Common myeloid progenitor, CD34-positive (primary cell): ENCODE data around the gene ARPC5.
A peak's percentile ranks its signal among the peaks of the same experiment; 100 is the strongest.

ENCODE experiments used
- CTCF ChIA-PET: fragments of 350-600 bp; sonication (Branson Sonifier 250); formaldehyde crosslinking; loops from one replicate; lab custom pipeline; 2021; ENCODE audit warnings: antibody characterized with exemption; lab: Charles Lee
- POLR2A ChIA-PET: fragments of 350-600 bp; sonication (Branson Sonifier 250); formaldehyde crosslinking; loops from one replicate; lab custom pipeline; 2021; ENCODE audit warnings: antibody characterized with exemption; lab: Charles Lee
- DNase-seq, 3 donors: peaks; one replicate each; pipeline versions ENCODE4 v3.0.0 to v3.0.0-alpha.2; 2013
- H3K27ac ChIP-seq, 2 experiments: 1 replicate in 1 of 2; 2 replicates in 1 of 2; pipeline ENCODE4 v1.7.0; 2013; ENCODE audit warnings: inconsistent platforms in 2 of 2, low read length in 2 of 2, mild to moderate bottlenecking in 2 of 2, low read depth in 1 of 2, moderate library complexity in 1 of 2; ENCODE audit not compliant: severe bottlenecking in 2 of 2, insufficient read depth in 1 of 2, poor library complexity in 1 of 2
- H3K27me3 ChIP-seq, 5 experiments: replicated peaks in 2 of 5; 1 replicate in 3 of 5; 2 replicates in 2 of 5; pipeline versions ENCODE4 v1.6.1 to v1.7.0; 2013; ENCODE audit warnings: low read length in 4 of 5, mild to moderate bottlenecking in 2 of 5, moderate library complexity in 2 of 5, inconsistent platforms in 1 of 5; ENCODE audit not compliant: insufficient read depth in 5 of 5, control insufficient read depth in 4 of 5
- H3K36me3 ChIP-seq, 4 experiments: 1 replicate in 2 of 4; 2 replicates in 2 of 4; pipeline versions ENCODE4 v1.6.1 to v1.7.0; 2013; ENCODE audit warnings: low read length in 3 of 4, control low read depth in 1 of 4, mild to moderate bottlenecking in 1 of 4; ENCODE audit not compliant: control insufficient read depth in 4 of 4, insufficient read depth in 4 of 4
- H3K4me1 ChIP-seq, 4 experiments: 1 replicate in 3 of 4; 2 replicates in 1 of 4; pipeline versions ENCODE4 v1.6.1 to v1.7.1; 2013; ENCODE audit warnings: low read length in 3 of 4, mild to moderate bottlenecking in 3 of 4, control low read depth in 1 of 4, inconsistent platforms in 1 of 4, moderate library complexity in 1 of 4; ENCODE audit not compliant: control insufficient read depth in 4 of 4, insufficient read depth in 4 of 4; ENCODE audit errors: control extremely low read depth in 1 of 4
- H3K4me3 ChIP-seq, 7 experiments: 1 replicate in 4 of 7; 2 replicates in 3 of 7; pipeline versions ENCODE4 v1.5.1 to v1.7.0; 2013; ENCODE audit warnings: mild to moderate bottlenecking in 7 of 7, low read length in 6 of 7, moderate library complexity in 6 of 7, inconsistent platforms in 2 of 7, low read depth in 2 of 7, control low read depth in 1 of 7; ENCODE audit not compliant: insufficient read depth in 4 of 7, control insufficient read depth in 1 of 7; ENCODE audit errors: extremely low read depth in 1 of 7
- H3K9me3 ChIP-seq, 5 experiments: 1 replicate in 4 of 5; 2 replicates in 1 of 5; pipeline versions ENCODE4 v1.6.1 to v1.7.1; 2013; ENCODE audit warnings: low read length in 4 of 5, mild to moderate bottlenecking in 2 of 5, inconsistent platforms in 1 of 5, low read depth in 1 of 5, moderate library complexity in 1 of 5; ENCODE audit not compliant: control insufficient read depth in 4 of 5, insufficient read depth in 2 of 5; ENCODE audit errors: control extremely low read depth in 1 of 5
- WGBS: methylation state at CpG from one replicate; pipeline ENCODE4 v1.1.5; 2013; ENCODE audit not compliant: insufficient coverage; 5-methylcytosine and 5-hydroxymethylcytosine counted together

ARPC5 gene

GRCh38 chr1:183648042-183648441 lies 12.5 kb upstream of the ARPC5 start:
- POLR2A ChIA-PET: no interaction called here
- H3K36me3 ChIP-seq: no peaks in the 10 kb centered on the region
- CTCF ChIA-PET: no interaction called here
- WGBS: 97% methylated on average over 8 of the region's 8 CpGs
- H3K9me3 ChIP-seq: no peaks in the 10 kb centered on the region
- no peak for DNase-seq
- H3K27ac ChIP-seq: no peak overlapping the region
- no peak overlapping the region for H3K4me3 ChIP-seq
- H3K27me3 ChIP-seq: no peaks in the 10 kb centered on the region
- H3K4me1 ChIP-seq: peaks cover 0 to 11% (median 5%) of the 10 kb centered on the region in 4 experiments

- Histone ChIP-seq H3K27me3 (no peaks in the 10 kb centered on the region), H3K36me3 (no peaks in the 10 kb centered on the region), H3K4me3 (no peak overlapping the region), H3K27ac (no peak overlapping the region), H3K4me1 (peaks cover 0 to 4% (median under 1%) of the 10 kb centered on the region in 4 experiments), H3K9me3 (no peaks in the 10 kb centered on the region)
- POLR2A ChIA-PET: no interaction called here
- DNase-seq: no peak
- CTCF ChIA-PET: interaction anchor here (3.8 kb wide), 1 partner anchor 8 kb away, joined by 24 read pairs; no protein-coding TSS in a partner anchor
Measured at GRCh38 chr1:183646776-183647175, 11.2 kb upstream of the ARPC5 start.

GRCh38 chr1:183645531-183645930 lies 9.9 kb upstream of the ARPC5 start:
- 55% methylated on average over 4 of the region's 5 CpGs for WGBS
- H3K36me3 ChIP-seq: no peaks in the 10 kb centered on the region
- peak in 2 of 3 donors; percentile 42 to 74 for DNase-seq
- no peak overlapping the region for H3K4me3 ChIP-seq
- no peak overlapping the region for H3K27ac ChIP-seq
- ChIA-PET CTCF (interaction anchor here (1.8 to 3.8 kb wide), 2 partner anchors 10 to 271 kb away, joined by 8 to 24 read pairs; no protein-coding TSS in a partner anchor), POLR2A (no interaction called here)
- H3K4me1 ChIP-seq: peaks cover 0 to 4% (median under 1%) of the 10 kb centered on the region in 4 experiments
- H3K9me3 ChIP-seq: no peaks in the 10 kb centered on the region
- no peaks in the 10 kb centered on the region for H3K27me3 ChIP-seq

- Histone ChIP-seq H3K27ac (no peak overlapping the region), H3K4me1 (peaks cover 0 to 4% (median under 1%) of the 10 kb centered on the region in 4 experiments), H3K36me3 (no peaks in the 10 kb centered on the region), H3K4me3 (no peak overlapping the region), H3K27me3 (no peaks in the 10 kb centered on the region), H3K9me3 (no peaks in the 10 kb centered on the region)
- WGBS: no CpG with 5 or more reads among the region's 3 CpGs
- no peak for DNase-seq
- ChIA-PET CTCF (no interaction called here), POLR2A (interaction anchor here (0.6 kb wide), 1 partner anchor 766 kb away, joined by 3 read pairs; no protein-coding TSS in a partner anchor)
Measured at GRCh38 chr1:183642166-183642565, 6.6 kb upstream of the ARPC5 start.

- WGBS: 100% methylated on average over 1 of the region's 1 CpG
- Histone ChIP-seq H3K27me3 (peaks cover 0 to 2% (median 0%) of the 10 kb centered on the region in 5 experiments), H3K36me3 (no peaks in the 10 kb centered on the region), H3K4me1 (peaks cover 4 to 6% (median 5%) of the 10 kb centered on the region in 4 experiments), H3K9me3 (no peaks in the 10 kb centered on the region), H3K27ac (no peak overlapping the region), H3K4me3 (no peak overlapping the region)
- no peak for DNase-seq
- ChIA-PET POLR2A (no interaction called here), CTCF (interaction anchor here (0.6 kb wide), 1 partner anchor 31 kb away, joined by 3 read pairs; no protein-coding TSS in a partner anchor)
Measured at GRCh38 chr1:183640193-183640592, 4.6 kb upstream of the ARPC5 start.

GRCh38 chr1:183638649-183639387 lies 3.2 kb upstream of the ARPC5 start:
- Histone ChIP-seq H3K27ac (no peak overlapping the region), H3K27me3 (peaks cover 0 to 2% (median 0%) of the 10 kb centered on the region in 5 experiments), H3K4me1 (peaks cover 10 to 15% (median 14%) of the 10 kb centered on the region in 4 experiments), H3K9me3 (no peaks in the 10 kb centered on the region), H3K36me3 (no peaks in the 10 kb centered on the region), H3K4me3 (no peak overlapping the region)
- POLR2A ChIA-PET: no interaction called here
- no peak for DNase-seq
- WGBS: 89% methylated on average over 3 of the region's 7 CpGs
- CTCF ChIA-PET: no interaction called here

- no peak overlapping the region for H3K4me3 ChIP-seq
- no peak for DNase-seq
- ChIA-PET CTCF (interaction anchor here (0.7 kb wide), 1 partner anchor 13 kb away, joined by 3 read pairs; no protein-coding TSS in a partner anchor), POLR2A (no interaction called here)
- H3K36me3 ChIP-seq: peaks cover 0 to 5% (median 1%) of the 10 kb centered on the region in 4 experiments
- H3K27me3 ChIP-seq: peaks cover 0 to 2% (median 0%) of the 10 kb centered on the region in 5 experiments
- H3K9me3 ChIP-seq: no peaks in the 10 kb centered on the region
- peaks cover 23 to 35% (median 30%) of the 10 kb centered on the region in 4 experiments for H3K4me1 ChIP-seq
- no peak overlapping the region for H3K27ac ChIP-seq
- 89% methylated on average over 4 of the region's 5 CpGs for WGBS
Measured at GRCh38 chr1:183636783-183637182, 1.2 kb upstream of the ARPC5 start.
